ENCODE measurements around the gene RCBTB2. TPM values are rescaled to one million over a fixed set of nuclear protein-coding genes. Genes with fewer than 3 reads are reported as not detected.

Gene RCBTB2
- total RNA-seq, 1 experiment from 2014 or later = 10.3 TPM

GRCh38 chr13:48563626-48564025 lies 30.7 kb upstream of the RCBTB2 start:
- DNase-seq (ENCODE audit: low read depth) = no peak

- DNase-seq (ENCODE audit: low read depth) = no peak
Measured at GRCh38 chr13:48562296-48563066, 29.6 kb upstream of the RCBTB2 start.

GRCh38 chr13:48561466-48562235 lies 28.8 kb upstream of the RCBTB2 start:
- peak; percentile 77 for DNase-seq (ENCODE audit: low read depth)

- no peak for DNase-seq (ENCODE audit: low read depth)
Measured at GRCh38 chr13:48560657-48561337, 27.9 kb upstream of the RCBTB2 start.

GRCh38 chr13:48559638-48560320 lies 26.9 kb upstream of the RCBTB2 start:
- peak; percentile 37 for DNase-seq (ENCODE audit: low read depth)

GRCh38 chr13:48556817-48557216 lies 23.9 kb upstream of the RCBTB2 start:
- no peak for DNase-seq (ENCODE audit: low read depth)

- no peak for DNase-seq (ENCODE audit: low read depth)
Measured at GRCh38 chr13:48555441-48555840, 22.6 kb upstream of the RCBTB2 start.

- no peak for DNase-seq (ENCODE audit: low read depth)
Measured at GRCh38 chr13:48551329-48551728, 18.4 kb upstream of the RCBTB2 start.

GRCh38 chr13:48549658-48550057 lies 16.8 kb upstream of the RCBTB2 start:
- DNase-seq (ENCODE audit: low read depth) = no peak

GRCh38 chr13:48547663-48548092 lies 14.8 kb upstream of the RCBTB2 start:
- no peak for DNase-seq (ENCODE audit: low read depth)

GRCh38 chr13:48545608-48546007 lies 12.7 kb upstream of the RCBTB2 start:
- DNase-seq (ENCODE audit: low read depth) = no peak

GRCh38 chr13:48542581-48543341 lies 9.9 kb upstream of the RCBTB2 start:
- DNase-seq (ENCODE audit: low read depth) = peak; percentile 22

GRCh38 chr13:48542138-48542537 lies 9.3 kb upstream of the RCBTB2 start:
- DNase-seq (ENCODE audit: low read depth) = no peak

- no peak for DNase-seq (ENCODE audit: low read depth)
Measured at GRCh38 chr13:48539550-48539949, 6.7 kb upstream of the RCBTB2 start.

- DNase-seq (ENCODE audit: low read depth) = no peak
Measured at GRCh38 chr13:48536621-48537250, 3.9 kb upstream of the RCBTB2 start.

GRCh38 chr13:48535766-48536165 lies 2.9 kb upstream of the RCBTB2 start:
- no peak for DNase-seq (ENCODE audit: low read depth)

GRCh38 chr13:48534911-48535501 lies 2.1 kb upstream of the RCBTB2 start:
- DNase-seq (ENCODE audit: low read depth) = no peak

- no peak for DNase-seq (ENCODE audit: low read depth)
Measured at GRCh38 chr13:48533961-48534600, 1.2 kb upstream of the RCBTB2 start.

- no peak for DNase-seq (ENCODE audit: low read depth)
Measured at GRCh38 chr13:48532256-48532505, 699 bp downstream of the RCBTB2 start.

Measured in RPMI7951 (cell line).